Lower leg skin (tissue), 3 donors: ENCODE measurements around the gene WDR89.

Experiments
- CTCF ChIP-seq, 3 donors: fragments of 450-650 bp; IDR thresholded peaks; one replicate each; pipeline ENCODE4 v1.5.1; 2016; ENCODE audit warnings: antibody characterized with exemption in 3 of 3, mild to moderate bottlenecking in 3 of 3, moderate library complexity in 2 of 3
- POLR2A ChIP-seq, 2 donors: fragments of 450-650 bp; IDR thresholded peaks; one replicate each; pipeline ENCODE4 v1.6.1; 2016 to 2017; ENCODE audit warnings: antibody characterized with exemption in 2 of 2, mild to moderate bottlenecking in 1 of 2, moderate library complexity in 1 of 2

GRCh38 chr14:63596998-63597658 is 44.5 kb downstream of the WDR89 start:
- TF ChIP-seq CTCF (IDR thresholded peaks at IDR 0.05): no peak
- TF ChIP-seq POLR2A (IDR thresholded peaks at IDR 0.05): no peak
